ENCODE measurements around the gene PCK2.
A peak's percentile ranks its signal among the peaks of the same experiment; 100 is the strongest.

Gene PCK2

DNA sequence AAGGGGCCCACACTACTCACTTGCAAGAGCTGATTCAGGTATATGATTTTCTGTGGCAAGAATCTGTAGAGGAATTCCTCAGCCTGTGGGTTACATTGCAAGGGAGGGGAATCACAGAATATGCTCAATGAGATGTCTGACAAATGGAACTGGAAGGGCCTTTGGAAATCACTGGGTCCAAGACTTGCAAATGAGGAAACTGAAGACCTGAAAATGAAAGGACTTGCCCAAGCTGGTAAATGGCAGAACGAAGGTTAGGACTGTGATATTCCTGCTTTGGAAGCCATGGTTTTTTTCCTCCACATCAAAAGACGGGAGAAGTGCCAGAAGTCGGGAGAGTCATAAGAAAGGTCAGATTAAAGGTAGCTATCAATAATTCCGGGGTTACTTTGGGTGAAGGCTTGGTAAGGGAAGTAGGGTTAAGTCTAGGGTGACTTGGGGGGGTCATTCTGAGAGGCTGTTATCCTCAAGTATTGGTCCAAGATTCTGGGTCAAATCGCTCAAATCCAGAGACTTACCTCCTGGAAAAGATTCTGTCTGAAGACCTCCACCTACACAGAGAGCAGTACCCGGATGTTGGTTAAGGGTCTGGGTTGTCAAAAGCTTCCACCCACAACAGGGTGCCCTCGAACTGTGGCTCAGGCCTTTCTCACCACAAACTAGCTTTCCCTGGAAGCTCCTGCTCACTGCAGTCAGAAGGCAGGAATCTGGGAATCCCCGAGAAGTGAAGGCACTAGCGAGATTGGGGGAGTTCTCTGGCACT lies 51.8 kb downstream of the PCK2 start:
- TF ChIP-seq, protein P1, sequence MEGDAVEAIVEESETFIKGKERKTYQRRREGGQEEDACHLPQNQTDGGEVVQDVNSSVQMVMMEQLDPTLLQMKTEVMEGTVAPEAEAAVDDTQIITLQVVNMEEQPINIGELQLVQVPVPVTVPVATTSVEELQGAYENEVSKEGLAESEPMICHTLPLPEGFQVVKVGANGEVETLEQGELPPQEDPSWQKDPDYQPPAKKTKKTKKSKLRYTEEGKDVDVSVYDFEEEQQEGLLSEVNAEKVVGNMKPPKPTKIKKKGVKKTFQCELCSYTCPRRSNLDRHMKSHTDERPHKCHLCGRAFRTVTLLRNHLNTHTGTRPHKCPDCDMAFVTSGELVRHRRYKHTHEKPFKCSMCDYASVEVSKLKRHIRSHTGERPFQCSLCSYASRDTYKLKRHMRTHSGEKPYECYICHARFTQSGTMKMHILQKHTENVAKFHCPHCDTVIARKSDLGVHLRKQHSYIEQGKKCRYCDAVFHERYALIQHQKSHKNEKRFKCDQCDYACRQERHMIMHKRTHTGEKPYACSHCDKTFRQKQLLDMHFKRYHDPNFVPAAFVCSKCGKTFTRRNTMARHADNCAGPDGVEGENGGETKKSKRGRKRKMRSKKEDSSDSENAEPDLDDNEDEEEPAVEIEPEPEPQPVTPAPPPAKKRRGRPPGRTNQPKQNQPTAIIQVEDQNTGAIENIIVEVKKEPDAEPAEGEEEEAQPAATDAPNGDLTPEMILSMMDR (IDR thresholded peaks at IDR 0.05; ENCODE audit: low read depth, low read length): no peak
- no peak for TF ChIP-seq MYC (IDR thresholded peaks at IDR 0.05; ENCODE audit: low read depth, low read length)
- TF ChIP-seq POLR2A (IDR thresholded peaks at IDR 0.05; ENCODE audit: extremely low read depth, insufficient read length): no peak
- TF ChIP-seq, protein P2, sequence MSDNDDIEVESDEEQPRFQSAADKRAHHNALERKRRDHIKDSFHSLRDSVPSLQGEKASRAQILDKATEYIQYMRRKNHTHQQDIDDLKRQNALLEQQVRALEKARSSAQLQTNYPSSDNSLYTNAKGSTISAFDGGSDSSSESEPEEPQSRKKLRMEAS (IDR thresholded peaks at IDR 0.05; ENCODE audit: low read depth, low read length): no peak
- peak; percentile 33 for DNase-seq (ENCODE audit: low read depth)
- peak overlapping the region; percentile 99 for H3K4me3 ChIP-seq (ENCODE audit: low read depth, low read length)

DNA sequence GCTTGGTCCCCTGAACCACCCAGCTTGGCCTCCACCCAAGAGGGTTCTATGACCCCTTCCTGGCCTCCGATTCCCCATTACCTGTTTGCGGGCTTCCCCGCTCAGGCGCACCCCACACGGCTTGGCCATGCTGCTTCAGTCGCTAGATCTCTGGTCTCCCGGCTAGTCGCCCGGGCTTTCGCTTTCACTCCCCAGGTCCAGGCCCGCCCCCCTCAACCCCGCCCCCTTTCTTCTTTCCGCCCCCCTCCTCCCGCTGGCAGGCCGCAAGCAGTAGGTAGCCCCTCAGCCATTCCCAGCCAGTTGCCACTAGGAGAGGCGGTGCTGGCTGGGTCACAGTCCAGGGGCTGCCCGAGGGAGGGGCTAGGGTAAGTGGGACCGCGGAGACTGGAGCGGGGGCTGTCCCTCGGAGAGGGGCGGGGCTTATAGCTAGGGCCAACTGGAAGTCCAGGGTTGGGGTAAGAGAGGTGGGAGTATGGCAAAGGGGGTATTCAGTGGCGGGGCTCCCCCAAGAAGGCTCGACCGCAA lies 52.4 kb downstream of the PCK2 start, which contains the start of gene PSME2:
Gene PSME2 (minus strand): TSS at position 158 of the 525 bp plus-strand sequence. CDS start 29 bp downstream, at position 129.
- DNase-seq (ENCODE audit: low read depth): peak; percentile 99
- H3K4me3 ChIP-seq (ENCODE audit: low read depth, low read length): peak within 1 kb of the TSS; percentile 99
- TF ChIP-seq MYC (IDR thresholded peaks at IDR 0.05; ENCODE audit: low read depth, low read length): no peak; the same call in 1 of the 2 replicates
- TF ChIP-seq, protein P2 (IDR thresholded peaks at IDR 0.05; ENCODE audit: low read depth, low read length): peak; percentile 64
- peak; percentile 54 for TF ChIP-seq POLR2A (IDR thresholded peaks at IDR 0.05; ENCODE audit: extremely low read depth, insufficient read length)
- TF ChIP-seq, protein P1 (IDR thresholded peaks at IDR 0.05; ENCODE audit: low read depth, low read length): no peak

DNA sequence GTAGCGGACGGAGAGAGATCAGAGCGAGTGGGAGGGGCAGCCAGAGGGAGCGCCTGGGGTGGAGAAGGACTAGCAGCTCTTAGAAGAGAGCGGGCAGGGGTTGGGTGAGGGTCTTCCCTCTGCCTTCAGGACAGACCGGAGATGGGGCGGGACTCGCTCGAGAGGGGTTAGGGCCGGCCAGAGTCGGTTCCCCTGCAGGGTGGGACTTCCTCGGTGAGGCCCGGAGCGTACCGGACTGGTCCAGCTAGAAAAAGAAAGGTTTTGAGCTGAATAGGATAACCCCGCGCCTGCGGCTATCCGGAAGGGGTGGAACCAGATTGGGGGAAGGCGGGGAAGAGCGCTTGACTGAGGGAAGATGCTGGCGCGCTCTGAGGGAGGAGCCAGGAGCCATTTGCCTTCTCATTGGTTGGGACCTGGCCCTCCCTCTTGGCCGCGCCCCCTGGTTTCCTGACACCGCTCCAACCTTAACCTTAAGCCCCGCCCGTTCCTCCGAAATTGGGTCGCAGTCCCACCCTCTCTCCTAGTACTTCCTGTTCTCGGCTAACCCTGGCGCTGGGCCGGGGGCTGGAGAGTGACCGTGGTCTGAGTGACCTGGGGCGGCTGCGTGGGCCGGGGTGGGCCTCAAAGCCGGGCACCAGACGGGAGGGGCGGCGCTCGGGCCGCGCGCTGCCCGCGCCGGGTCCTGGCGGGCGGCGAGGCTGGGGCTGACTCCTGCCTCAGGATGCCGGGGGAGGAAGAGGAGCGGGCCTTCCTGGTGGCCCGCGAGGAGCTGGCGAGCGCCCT lies 53.1 kb downstream of the PCK2 start, which contains the start of gene RNF31:
Gene RNF31 (plus strand): TSS at position 521 of the 783 bp plus-strand sequence. CDS start 201 bp downstream, at position 722.
- peak; percentile 99 for DNase-seq (ENCODE audit: low read depth)
- TF ChIP-seq, protein P1 (IDR thresholded peaks at IDR 0.05; ENCODE audit: low read depth, low read length): no peak
- TF ChIP-seq POLR2A (IDR thresholded peaks at IDR 0.05; ENCODE audit: extremely low read depth, insufficient read length) (peak; percentile 34), MYC (IDR thresholded peaks at IDR 0.05; ENCODE audit: low read depth, low read length) (no peak)
- TF ChIP-seq, protein P2 (IDR thresholded peaks at IDR 0.05; ENCODE audit: low read depth, low read length): no peak
- H3K4me3 ChIP-seq (ENCODE audit: low read depth, low read length): peak within 1 kb of the TSS; percentile 99

DNA sequence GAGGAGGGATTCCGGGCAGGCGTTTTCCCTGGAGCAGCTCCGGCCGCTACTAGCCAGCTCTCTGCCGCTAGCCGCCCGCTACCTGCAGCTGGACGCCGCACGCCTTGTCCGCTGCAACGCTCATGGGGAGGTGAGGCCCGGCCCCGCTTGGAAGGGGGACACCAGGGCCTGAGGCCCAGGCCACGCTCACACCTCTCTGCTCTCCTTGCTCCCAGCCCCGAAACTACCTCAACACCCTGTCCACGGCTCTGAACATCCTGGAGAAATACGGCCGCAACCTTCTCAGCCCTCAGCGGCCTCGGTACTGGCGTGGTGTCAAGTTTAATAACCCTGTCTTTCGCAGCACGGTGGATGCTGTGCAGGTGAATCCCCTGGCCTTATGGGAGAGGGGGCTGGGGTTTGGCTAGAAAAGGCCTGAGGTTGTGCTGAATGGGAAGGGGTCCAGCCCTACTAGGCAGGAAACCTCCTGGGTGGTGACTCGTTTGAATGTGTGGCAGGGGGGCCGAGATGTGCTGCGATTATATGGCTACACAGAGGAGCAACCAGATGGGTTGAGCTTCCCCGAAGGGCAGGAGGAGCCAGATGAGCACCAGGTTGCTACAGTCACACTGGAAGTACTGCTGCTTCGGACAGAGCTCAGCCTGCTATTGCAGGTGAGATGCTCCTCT lies 53.8 kb downstream of the PCK2 start:
- peak overlapping the region; percentile 78 for H3K4me3 ChIP-seq (ENCODE audit: low read depth, low read length)
- no peak for TF ChIP-seq POLR2A (IDR thresholded peaks at IDR 0.05; ENCODE audit: extremely low read depth, insufficient read length)
- TF ChIP-seq, protein P1 (IDR thresholded peaks at IDR 0.05; ENCODE audit: low read depth, low read length): no peak
- TF ChIP-seq MYC (IDR thresholded peaks at IDR 0.05; ENCODE audit: low read depth, low read length): no peak
- TF ChIP-seq, protein P2 (IDR thresholded peaks at IDR 0.05; ENCODE audit: low read depth, low read length): no peak
- peak; percentile 18 for DNase-seq (ENCODE audit: low read depth)
